ENCODE data around the gene MESP2.

Gene MESP2

GRCh38 chr15:89776274-89777072, at the start of gene MESP2:
TSS of gene MESP2 (plus strand) at chr15:89776332. CDS start at chr15:89776358, 26 bp downstream.
- DNase-seq, result peak; percentile 91

- no peak for DNase-seq
These were observed 47.9 kb upstream of the MESP2 start for GRCh38 chr15:89728254-89728653.

- DNase-seq, result no peak
These were observed 44.9 kb upstream of the MESP2 start for GRCh38 chr15:89731275-89731674.

GRCh38 chr15:89732451-89733172, 43.5 kb upstream of the MESP2 start:
- no peak for DNase-seq

- no peak for DNase-seq
These were observed 40.4 kb upstream of the MESP2 start for GRCh38 chr15:89735773-89736172.

GRCh38 chr15:89740137-89740536, 36.0 kb upstream of the MESP2 start:
- peak; percentile 78 for DNase-seq

GRCh38 chr15:89743011-89743410, 33.1 kb upstream of the MESP2 start:
- DNase-seq, result no peak

- no peak for DNase-seq
These were observed 32.5 kb upstream of the MESP2 start for GRCh38 chr15:89743594-89743993.

- no peak for DNase-seq
These were observed 31.0 kb upstream of the MESP2 start for GRCh38 chr15:89745131-89745530.

GRCh38 chr15:89745768-89746167, 30.4 kb upstream of the MESP2 start:
- DNase-seq, result no peak

GRCh38 chr15:89746386-89746780, 29.7 kb upstream of the MESP2 start:
- no peak for DNase-seq

- no peak for DNase-seq
These were observed 28.1 kb upstream of the MESP2 start for GRCh38 chr15:89747708-89748682.

GRCh38 chr15:89749054-89749453, 27.1 kb upstream of the MESP2 start:
- DNase-seq, result no peak

GRCh38 chr15:89749526-89749925, 26.6 kb upstream of the MESP2 start:
- DNase-seq, result no peak

- peak; percentile 56 for DNase-seq
These were observed 26.1 kb upstream of the MESP2 start for GRCh38 chr15:89749951-89750559.

- DNase-seq, result peak; percentile 98
These were observed 25.3 kb upstream of the MESP2 start, which contains the start of gene MESP1 for GRCh38 chr15:89750560-89751542. TSS of gene MESP1 (minus strand) at chr15:89751249. CDS start at chr15:89751231, 18 bp downstream.

- DNase-seq, result no peak
These were observed 24.4 kb upstream of the MESP2 start for GRCh38 chr15:89751748-89752147.

- no peak for DNase-seq
These were observed 22.3 kb upstream of the MESP2 start for GRCh38 chr15:89753855-89754254.

- no peak for DNase-seq
These were observed 21.6 kb upstream of the MESP2 start for GRCh38 chr15:89754361-89755154.

GRCh38 chr15:89755701-89756100, 20.4 kb upstream of the MESP2 start:
- DNase-seq, result no peak

Data from RPMI8226 (cell line).